ENCODE data around the gene GABARAP. TPM values are rescaled to one million over a fixed set of nuclear protein-coding genes. Genes with fewer than 3 reads are reported as not detected.

GABARAP gene
- total RNA-seq, 3 donors from 2014 or later = 424 to 499 (median 484) TPM

DNA sequence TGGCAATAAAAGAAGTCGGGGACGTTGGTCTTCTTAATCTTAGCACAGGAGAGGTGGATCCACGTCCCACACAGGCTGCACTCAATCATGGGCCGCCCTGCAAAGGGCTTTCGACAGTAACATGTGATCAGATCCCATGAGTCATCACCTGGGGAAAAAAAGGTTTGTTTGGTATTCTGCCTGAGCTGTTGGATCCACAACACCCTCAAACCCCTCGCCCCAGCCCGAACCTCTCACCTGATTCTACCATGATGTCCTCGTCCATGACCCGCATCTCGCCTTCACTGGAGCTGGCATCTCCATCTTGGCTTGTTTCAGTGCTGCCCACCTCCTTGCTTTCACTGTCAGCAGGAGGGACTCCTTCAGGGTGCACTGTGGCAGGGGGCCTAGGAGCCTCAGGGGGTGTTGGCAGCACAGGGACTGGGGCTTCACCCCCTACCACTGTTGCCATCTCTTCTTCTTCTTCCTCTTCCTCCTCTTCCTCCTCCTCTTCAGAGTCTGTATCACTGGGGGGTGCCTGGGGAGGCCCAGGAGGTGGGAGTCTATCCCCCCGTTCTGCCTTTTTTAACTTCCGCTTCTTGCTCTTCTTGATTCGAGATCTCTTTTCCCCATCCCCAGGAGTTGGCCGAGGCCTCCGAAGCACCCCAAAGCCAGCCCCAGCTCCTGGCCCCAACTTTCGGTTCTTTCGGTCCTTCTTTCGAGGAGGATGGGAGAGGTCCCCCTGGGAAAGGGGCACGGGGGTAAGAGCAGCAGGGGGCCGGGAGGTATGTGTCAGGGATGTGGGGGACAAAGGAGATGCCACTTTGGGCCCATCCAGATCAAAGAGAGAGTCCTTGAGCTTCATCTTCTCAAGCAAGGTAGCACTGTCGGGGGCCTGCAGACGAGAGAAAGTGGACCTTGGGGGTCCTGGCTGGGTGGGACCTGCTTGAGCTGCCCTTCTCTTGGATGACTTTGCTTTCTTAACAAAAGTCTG, 6.3 kb downstream of the GABARAP start:
- peak in 1 of 3 donors; percentile 50 for DNase-seq
- Histone ChIP-seq H3K4me3 (no peak overlapping the region), H3K4me1 (ENCODE audit: low read depth) (peaks cover 44% of the 10 kb centered on the region), H3K36me3 (ENCODE audit: low read depth) (peaks cover 3% of the 10 kb centered on the region), H3K9me3 (no peaks in the 10 kb centered on the region)
- intact Hi-C loops (cut with DNase I, micrococcal nuclease) = no loop called here
- TF ChIP-seq, protein P1, sequence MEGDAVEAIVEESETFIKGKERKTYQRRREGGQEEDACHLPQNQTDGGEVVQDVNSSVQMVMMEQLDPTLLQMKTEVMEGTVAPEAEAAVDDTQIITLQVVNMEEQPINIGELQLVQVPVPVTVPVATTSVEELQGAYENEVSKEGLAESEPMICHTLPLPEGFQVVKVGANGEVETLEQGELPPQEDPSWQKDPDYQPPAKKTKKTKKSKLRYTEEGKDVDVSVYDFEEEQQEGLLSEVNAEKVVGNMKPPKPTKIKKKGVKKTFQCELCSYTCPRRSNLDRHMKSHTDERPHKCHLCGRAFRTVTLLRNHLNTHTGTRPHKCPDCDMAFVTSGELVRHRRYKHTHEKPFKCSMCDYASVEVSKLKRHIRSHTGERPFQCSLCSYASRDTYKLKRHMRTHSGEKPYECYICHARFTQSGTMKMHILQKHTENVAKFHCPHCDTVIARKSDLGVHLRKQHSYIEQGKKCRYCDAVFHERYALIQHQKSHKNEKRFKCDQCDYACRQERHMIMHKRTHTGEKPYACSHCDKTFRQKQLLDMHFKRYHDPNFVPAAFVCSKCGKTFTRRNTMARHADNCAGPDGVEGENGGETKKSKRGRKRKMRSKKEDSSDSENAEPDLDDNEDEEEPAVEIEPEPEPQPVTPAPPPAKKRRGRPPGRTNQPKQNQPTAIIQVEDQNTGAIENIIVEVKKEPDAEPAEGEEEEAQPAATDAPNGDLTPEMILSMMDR (IDR thresholded peaks at IDR 0.05) = no peak
- no peak for ATAC-seq

DNA sequence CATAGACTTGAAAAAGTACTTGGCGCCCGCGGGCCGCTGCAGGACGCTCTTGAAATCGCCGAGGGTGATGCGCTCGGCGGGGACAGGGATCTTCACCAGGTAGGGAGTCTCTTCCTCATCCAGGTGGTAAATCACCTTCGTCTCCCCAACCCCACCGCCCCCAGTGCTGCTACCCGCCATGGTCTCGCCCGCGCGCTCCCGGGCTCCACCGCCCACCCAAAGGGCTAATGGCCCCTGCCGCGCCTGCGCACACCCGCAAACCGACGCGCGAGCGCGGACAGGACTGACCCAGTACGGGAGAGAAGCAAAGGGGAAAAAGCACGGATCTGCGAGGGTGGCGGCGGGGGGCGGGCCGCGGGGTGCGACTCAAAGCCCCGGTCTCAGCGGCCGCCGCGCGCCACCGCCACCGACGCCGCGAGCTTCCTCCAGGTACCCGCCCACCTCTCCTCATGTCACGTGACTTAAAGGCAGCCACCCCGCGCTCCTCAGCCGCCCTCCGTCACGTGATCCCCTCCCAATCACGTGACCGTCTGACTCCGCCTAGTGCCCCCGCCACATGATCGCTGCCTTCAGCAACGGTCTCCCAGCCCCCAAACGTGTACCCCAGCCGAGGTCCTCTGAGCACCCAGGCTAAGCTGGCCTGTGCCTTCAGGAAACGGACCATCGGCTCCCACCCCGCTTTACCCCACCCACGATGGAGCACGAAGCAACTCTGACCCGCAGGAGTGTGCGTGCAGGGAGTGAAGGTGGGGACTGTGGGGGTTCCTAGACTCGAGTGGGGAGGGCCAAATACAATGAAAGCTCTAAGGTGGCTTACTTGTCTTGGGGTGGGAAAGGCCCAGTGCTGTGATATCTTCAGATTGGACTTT, 7.9 kb downstream of the GABARAP start, which contains the start of gene DVL2:
TSS of gene DVL2 (minus strand) at position 435 of the 869 bp plus-strand sequence. CDS start at position 180, 255 bp downstream.
- DNase-seq (peak; percentile 96 to 98 (median 97)), ATAC-seq (peak; percentile 70)
- Histone ChIP-seq H3K36me3 (ENCODE audit: low read depth) (no peaks in the 10 kb centered on the region), H3K4me3 (peak within 1 kb of the TSS; percentile 52), H3K9me3 (no peaks in the 10 kb centered on the region), H3K4me1 (ENCODE audit: low read depth) (peaks cover 31% of the 10 kb centered on the region)
- TF ChIP-seq, protein P1 (IDR thresholded peaks at IDR 0.05) = no peak
- intact Hi-C loops (cut with DNase I, micrococcal nuclease) = no loop called here

DNA sequence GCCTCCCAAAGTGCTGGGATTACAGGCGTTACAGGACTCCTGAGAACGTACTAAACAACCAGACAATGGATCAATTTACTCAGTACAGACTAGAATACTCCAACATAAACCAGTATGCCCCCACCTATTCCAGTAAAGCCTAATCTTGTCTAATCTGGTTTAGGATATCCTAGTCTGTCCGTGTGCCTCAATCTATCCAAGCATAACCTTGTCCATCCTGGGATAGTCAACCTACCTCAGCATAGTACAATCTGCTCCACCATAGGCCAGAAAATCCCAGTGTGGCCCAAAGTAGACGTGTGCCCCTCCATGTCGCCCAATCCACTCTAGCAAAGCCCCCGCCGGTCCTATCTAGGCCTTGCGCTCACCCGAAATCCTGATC, 8.6 kb downstream of the GABARAP start:
- peak; percentile 7 for ATAC-seq
- Histone ChIP-seq H3K4me3 (peak overlapping the region; percentile 52), H3K9me3 (no peaks in the 10 kb centered on the region), H3K4me1 (ENCODE audit: low read depth) (peaks cover 31% of the 10 kb centered on the region), H3K36me3 (ENCODE audit: low read depth) (peaks cover 4% of the 10 kb centered on the region)
- DNase-seq = no peak
- intact Hi-C loops (cut with DNase I, micrococcal nuclease) = no loop called here
- TF ChIP-seq, protein P1 (IDR thresholded peaks at IDR 0.05) = no peak

DNA sequence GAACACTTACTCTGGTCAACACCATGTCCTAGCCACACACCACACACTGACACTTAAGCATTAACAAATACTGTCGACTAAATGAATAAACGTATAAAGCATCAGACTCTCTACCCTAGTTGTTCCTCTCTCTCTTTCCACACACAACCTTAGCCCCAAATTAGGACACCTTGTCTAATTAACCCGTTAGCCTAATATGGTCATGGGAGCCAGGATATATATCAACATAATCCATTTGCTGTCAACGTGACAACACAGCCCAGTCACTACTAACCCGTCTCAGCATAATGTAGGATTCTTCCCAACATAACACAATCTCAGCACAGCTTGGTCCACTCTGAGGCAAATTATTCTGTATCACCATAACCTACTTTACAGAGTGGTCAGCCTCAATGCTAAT, 10.1 kb downstream of the GABARAP start:
- DNase-seq (no peak), ATAC-seq (no peak)
- Histone ChIP-seq H3K9me3 (no peaks in the 10 kb centered on the region), H3K4me3 (no peak overlapping the region), H3K4me1 (ENCODE audit: low read depth) (peaks cover 28% of the 10 kb centered on the region), H3K36me3 (ENCODE audit: low read depth) (peaks cover 6% of the 10 kb centered on the region)
- intact Hi-C loops (cut with DNase I, micrococcal nuclease) = no loop called here
- TF ChIP-seq, protein P1 (IDR thresholded peaks at IDR 0.05) = no peak

DNA sequence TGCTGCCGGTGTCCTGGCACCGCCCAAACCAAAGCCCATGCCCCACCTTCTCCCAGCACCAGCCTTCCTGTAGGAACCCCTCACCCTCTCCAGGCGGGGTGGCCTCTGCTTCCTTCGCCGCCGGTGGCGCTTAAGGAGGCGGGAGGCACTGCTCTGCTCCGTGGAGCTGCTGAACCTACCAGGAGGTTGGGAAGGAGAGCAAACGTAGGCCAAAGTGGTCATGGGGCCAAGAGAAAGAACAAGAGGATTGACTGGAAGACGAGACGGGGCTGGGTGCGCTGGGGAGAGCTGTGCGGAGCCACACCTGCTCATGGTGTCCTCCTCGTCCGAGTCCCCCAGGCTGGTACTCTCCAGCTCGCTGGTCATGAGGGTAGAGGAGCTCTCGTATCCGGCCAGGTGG, 12.7 kb downstream of the GABARAP start:
- intact Hi-C loops (cut with DNase I, micrococcal nuclease) = no loop called here

More for the DNA sequence above, 12.7 kb downstream of the GABARAP start:
- DNase-seq (no peak), ATAC-seq (no peak)
- H3K9me3 ChIP-seq = no peaks in the 10 kb centered on the region
- H3K4me1 ChIP-seq (ENCODE audit: low read depth) = peaks cover 15% of the 10 kb centered on the region
- peaks cover 15% of the 10 kb centered on the region for H3K36me3 ChIP-seq (ENCODE audit: low read depth)
- TF ChIP-seq, protein P1 (IDR thresholded peaks at IDR 0.05) = no peak
- H3K4me3 ChIP-seq = no peak overlapping the region
